Measurements from ENCODE around the gene PCID2. TPM values are rescaled to one million over a fixed set of nuclear protein-coding genes. Genes with fewer than 3 reads are reported as not detected.

The PCID2 gene
- total RNA-seq, 4 donors from 2014 or later, result 21.0 to 47.9 (median 33.6) TPM

DNA sequence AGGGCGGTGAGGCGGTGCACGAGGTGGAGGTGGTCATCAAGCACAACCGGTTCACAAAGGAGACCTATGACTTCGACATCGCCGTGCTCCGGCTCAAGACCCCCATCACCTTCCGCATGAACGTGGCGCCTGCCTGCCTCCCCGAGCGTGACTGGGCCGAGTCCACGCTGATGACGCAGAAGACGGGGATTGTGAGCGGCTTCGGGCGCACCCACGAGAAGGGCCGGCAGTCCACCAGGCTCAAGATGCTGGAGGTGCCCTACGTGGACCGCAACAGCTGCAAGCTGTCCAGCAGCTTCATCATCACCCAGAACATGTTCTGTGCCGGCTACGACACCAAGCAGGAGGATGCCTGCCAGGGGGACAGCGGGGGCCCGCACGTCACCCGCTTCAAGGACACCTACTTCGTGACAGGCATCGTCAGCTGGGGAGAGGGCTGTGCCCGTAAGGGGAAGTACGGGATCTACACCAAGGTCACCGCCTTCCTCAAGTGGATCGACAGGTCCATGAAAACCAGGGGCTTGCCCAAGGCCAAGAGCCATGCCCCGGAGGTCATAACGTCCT, 59.4 kb downstream of the PCID2 start:
- intact Hi-C loops (cut with DNase I), result no loop called here
- WGBS, 2 donors, result 89 to 90% methylated on average over 25 to 29 of the region's 38 CpGs
- Histone ChIP-seq H3K27me3 (peaks cover 0 to 20% (median 0%) of the 10 kb centered on the region in 4 donors), H3K9me3 (no peaks in the 10 kb centered on the region), H3K36me3 (peaks cover 0 to 1% (median 0%) of the 10 kb centered on the region in 3 donors), H3K27ac (no peak overlapping the region), H3K4me1 (peaks cover 9 to 19% (median 15%) of the 10 kb centered on the region in 3 donors), H3K4me3 (no peak overlapping the region)
- TF ChIP-seq, protein P1, sequence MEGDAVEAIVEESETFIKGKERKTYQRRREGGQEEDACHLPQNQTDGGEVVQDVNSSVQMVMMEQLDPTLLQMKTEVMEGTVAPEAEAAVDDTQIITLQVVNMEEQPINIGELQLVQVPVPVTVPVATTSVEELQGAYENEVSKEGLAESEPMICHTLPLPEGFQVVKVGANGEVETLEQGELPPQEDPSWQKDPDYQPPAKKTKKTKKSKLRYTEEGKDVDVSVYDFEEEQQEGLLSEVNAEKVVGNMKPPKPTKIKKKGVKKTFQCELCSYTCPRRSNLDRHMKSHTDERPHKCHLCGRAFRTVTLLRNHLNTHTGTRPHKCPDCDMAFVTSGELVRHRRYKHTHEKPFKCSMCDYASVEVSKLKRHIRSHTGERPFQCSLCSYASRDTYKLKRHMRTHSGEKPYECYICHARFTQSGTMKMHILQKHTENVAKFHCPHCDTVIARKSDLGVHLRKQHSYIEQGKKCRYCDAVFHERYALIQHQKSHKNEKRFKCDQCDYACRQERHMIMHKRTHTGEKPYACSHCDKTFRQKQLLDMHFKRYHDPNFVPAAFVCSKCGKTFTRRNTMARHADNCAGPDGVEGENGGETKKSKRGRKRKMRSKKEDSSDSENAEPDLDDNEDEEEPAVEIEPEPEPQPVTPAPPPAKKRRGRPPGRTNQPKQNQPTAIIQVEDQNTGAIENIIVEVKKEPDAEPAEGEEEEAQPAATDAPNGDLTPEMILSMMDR (IDR thresholded peaks at IDR 0.05), result no peak
- no peak for TF ChIP-seq POLR2A (IDR thresholded peaks at IDR 0.05)
- no peak for DNase-seq

DNA sequence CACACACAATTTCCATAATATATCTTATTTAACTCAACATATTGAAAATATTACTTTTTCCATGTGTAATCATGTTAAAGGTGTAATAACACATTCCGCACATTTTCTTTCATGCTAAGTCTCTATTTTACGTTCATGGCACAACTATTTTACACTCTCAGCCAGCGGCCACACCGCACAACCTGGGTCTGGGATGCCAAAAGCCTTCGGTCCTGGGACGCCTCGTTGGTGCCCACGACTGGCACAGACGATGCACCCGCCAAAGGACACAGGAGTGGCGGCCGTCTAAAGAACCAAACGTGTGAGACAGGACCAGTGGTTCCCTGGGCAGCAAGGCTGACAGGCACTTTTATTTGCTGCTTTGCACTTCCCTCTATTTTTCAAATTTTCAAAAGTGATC, 60.1 kb downstream of the PCID2 start:
- no peak overlapping the region for H3K27ac ChIP-seq
- H3K27me3 ChIP-seq, result peaks cover 0 to 19% (median 0%) of the 10 kb centered on the region in 4 donors
- WGBS, 2 donors, result 89% methylated on average over 10 to 13 of the region's 13 CpGs
- no peak for TF ChIP-seq POLR2A (IDR thresholded peaks at IDR 0.05)
- TF ChIP-seq, protein P1 (IDR thresholded peaks at IDR 0.05), result no peak
- H3K4me1 ChIP-seq, result peaks cover 7 to 17% (median 12%) of the 10 kb centered on the region in 3 donors
- H3K36me3 ChIP-seq, result peaks cover 0 to 6% (median 0%) of the 10 kb centered on the region in 3 donors
- H3K9me3 ChIP-seq, result no peaks in the 10 kb centered on the region
- DNase-seq, result no peak
- no peak overlapping the region for H3K4me3 ChIP-seq
- intact Hi-C loops (cut with DNase I), result no loop called here

- Histone ChIP-seq H3K4me1 (peaks cover 0 to 5% (median 2%) of the 10 kb centered on the region in 3 donors), H3K4me3 (no peak overlapping the region), H3K27ac (no peak overlapping the region), H3K36me3 (peaks cover 0 to 6% (median 0%) of the 10 kb centered on the region in 3 donors), H3K27me3 (peaks cover 0 to 7% (median 0%) of the 10 kb centered on the region in 4 donors), H3K9me3 (no peaks in the 10 kb centered on the region)
- WGBS, 2 donors, result 73 to 82% methylated on average over 4 to 8 of the region's 8 CpGs
- TF ChIP-seq, protein P1 (IDR thresholded peaks at IDR 0.05), result no peak
- TF ChIP-seq POLR2A (IDR thresholded peaks at IDR 0.05), result no peak
- intact Hi-C loops (cut with DNase I), result no loop called here
- no peak for DNase-seq
Measured at GRCh38 chr13:113147206-113147605, 61.3 kb downstream of the PCID2 start.

DNA sequence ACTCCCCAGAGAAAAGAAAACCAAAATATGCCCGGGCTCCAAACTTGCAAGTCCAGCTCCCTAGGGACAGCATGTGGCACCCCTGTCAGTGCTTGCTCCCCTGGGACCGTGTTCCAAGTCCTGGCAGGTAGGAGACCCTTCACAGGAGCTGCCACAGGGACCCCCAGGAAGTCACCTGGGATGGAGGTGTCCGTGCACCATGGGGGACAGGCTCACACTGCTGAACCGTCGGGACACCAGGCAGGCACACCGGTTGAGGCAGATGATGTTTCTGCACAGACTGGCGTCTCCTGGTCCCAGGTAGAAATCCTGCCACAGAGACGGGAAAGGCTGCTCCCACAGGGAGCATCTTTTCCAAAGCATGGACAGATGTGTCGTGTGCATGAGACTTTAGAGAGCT, 61.7 kb downstream of the PCID2 start:
- intact Hi-C loops (cut with DNase I), result no loop called here
- Histone ChIP-seq H3K4me1 (peaks cover 0 to under 1% (median 0%) of the 10 kb centered on the region in 3 donors), H3K27me3 (peaks cover 0 to 2% (median 0%) of the 10 kb centered on the region in 4 donors), H3K36me3 (peaks cover 0 to 6% (median 0%) of the 10 kb centered on the region in 3 donors), H3K9me3 (no peaks in the 10 kb centered on the region), H3K27ac (no peak overlapping the region), H3K4me3 (no peak overlapping the region)
- DNase-seq, result no peak
- 50 to 80% methylated on average over 1 to 9 of the region's 9 CpGs for WGBS, 2 donors
- TF ChIP-seq POLR2A (IDR thresholded peaks at IDR 0.05), result no peak
- TF ChIP-seq, protein P1 (IDR thresholded peaks at IDR 0.05), result no peak

- H3K9me3 ChIP-seq, result no peaks in the 10 kb centered on the region
- no peak for DNase-seq
- H3K4me3 ChIP-seq, result no peak overlapping the region
- TF ChIP-seq, protein P1 (IDR thresholded peaks at IDR 0.05), result no peak
- TF ChIP-seq POLR2A (IDR thresholded peaks at IDR 0.05), result no peak
- intact Hi-C loops (cut with DNase I), result no loop called here
- 78 to 85% methylated on average over 10 to 12 of the region's 15 CpGs for WGBS, 2 donors
- H3K4me1 ChIP-seq, result no peaks in the 10 kb centered on the region
- peaks cover 0 to 6% (median 0%) of the 10 kb centered on the region in 3 donors for H3K36me3 ChIP-seq
- H3K27me3 ChIP-seq, result no peaks in the 10 kb centered on the region
- no peak overlapping the region for H3K27ac ChIP-seq
Measured at GRCh38 chr13:113145911-113146598, 62.4 kb downstream of the PCID2 start.
